CD8-positive, alpha-beta memory T cell (primary cell): ENCODE data around the gene IL1A. TPM values are rescaled to one million over a fixed set of nuclear protein-coding genes. Genes with fewer than 3 reads are reported as not detected.

Source experiments
- CTCF ChIA-PET: fragments of 350-600 bp; sonication (Branson Sonifier 250); formaldehyde crosslinking; loops from one replicate; lab custom pipeline; 2021; ENCODE audit warnings: antibody characterized with exemption; lab: Charles Lee
- POLR2A ChIA-PET: fragments of 350-600 bp; sonication (Branson Sonifier 250); formaldehyde crosslinking; loops from one replicate; lab custom pipeline; 2021; ENCODE audit warnings: antibody characterized with exemption; lab: Charles Lee
- DNase-seq, 5 donors: peaks; one replicate each; pipeline versions ENCODE4 v3.0.0 to v3.0.0-alpha.2; 2020 to 2022; ENCODE audit warnings: mixed read lengths in 1 of 5
- H3K27ac ChIP-seq: one replicate; pipeline ENCODE4 v1.7.0; 2013; ENCODE audit warnings: low read depth, mild to moderate bottlenecking, low read length, moderate library complexity
- H3K27me3 ChIP-seq: 2 replicates; pipeline ENCODE4 v1.7.0; 2013; ENCODE audit warnings: low read length, mild to moderate bottlenecking; ENCODE audit not compliant: insufficient read depth, poor library complexity, severe bottlenecking
- H3K36me3 ChIP-seq: 2 replicates; pipeline ENCODE4 v1.7.0; 2013; ENCODE audit warnings: mild to moderate bottlenecking, low read length, moderate library complexity; ENCODE audit not compliant: insufficient read depth
- H3K4me1 ChIP-seq: 2 replicates; pipeline ENCODE4 v1.7.0; 2013; ENCODE audit warnings: mild to moderate bottlenecking, low read length, moderate library complexity; ENCODE audit not compliant: insufficient read depth
- H3K4me3 ChIP-seq: 2 replicates; pipeline ENCODE4 v1.7.0; 2013; ENCODE audit warnings: mild to moderate bottlenecking, low read length
- H3K9me3 ChIP-seq: 2 replicates; pipeline ENCODE4 v1.7.0; 2013; ENCODE audit warnings: mild to moderate bottlenecking, low read length
- H3K27ac Mint-ChIP-seq, 8 donors: one replicate each; pipeline ENCODE4 v1.8.0; 2020 to 2021; ENCODE audit warnings: mixed read lengths in 8 of 8, mild to moderate bottlenecking in 6 of 8, inconsistent platforms in 3 of 8, moderate library complexity in 3 of 8
- H3K27me3 Mint-ChIP-seq, 2 donors: one replicate each; pipeline ENCODE4 v1.8.0; 2020 to 2021; ENCODE audit warnings: mixed read lengths in 2 of 2, mild to moderate bottlenecking in 1 of 2, moderate library complexity in 1 of 2
- H3K36me3 Mint-ChIP-seq, 3 donors: one replicate each; pipeline ENCODE4 v1.8.0; 2020 to 2021; ENCODE audit warnings: mixed read lengths in 3 of 3, inconsistent platforms in 1 of 3, mild to moderate bottlenecking in 1 of 3
- H3K4me1 Mint-ChIP-seq, 3 donors: one replicate each; pipeline ENCODE4 v1.8.0; 2020 to 2021; ENCODE audit warnings: mixed read lengths in 3 of 3, inconsistent platforms in 1 of 3, mild to moderate bottlenecking in 1 of 3
- H3K4me3 Mint-ChIP-seq, 7 donors: one replicate each; pipeline ENCODE4 v1.8.0; 2020 to 2021; ENCODE audit warnings: mixed read lengths in 7 of 7, mild to moderate bottlenecking in 6 of 7, moderate library complexity in 4 of 7, inconsistent platforms in 2 of 7
- H3K9me3 Mint-ChIP-seq, 5 donors: one replicate each; pipeline ENCODE4 v1.8.0; 2020 to 2022; ENCODE audit warnings: mixed read lengths in 5 of 5, mild to moderate bottlenecking in 3 of 5, moderate library complexity in 2 of 5, inconsistent platforms in 1 of 5
- polyA plus RNA-seq: library from polyadenylated mRNA; unstranded; fragments of 300-500 nt; fragmentation: Illumina TruSeq; gene quantifications from one replicate; pipeline ENCODE4 v1.2.3, GENCODE V29; 2021
- total RNA-seq, 2 experiments: library from RNA; stranded (reverse); gene quantifications; one replicate each; pipeline ENCODE4 v1.2.3, GENCODE V29; 2021

IL1A gene
- total and polyA plus RNA-seq, 3 experiments from 2014 or later = 2.2 to 3.1 TPM; not detected in 1

DNA sequence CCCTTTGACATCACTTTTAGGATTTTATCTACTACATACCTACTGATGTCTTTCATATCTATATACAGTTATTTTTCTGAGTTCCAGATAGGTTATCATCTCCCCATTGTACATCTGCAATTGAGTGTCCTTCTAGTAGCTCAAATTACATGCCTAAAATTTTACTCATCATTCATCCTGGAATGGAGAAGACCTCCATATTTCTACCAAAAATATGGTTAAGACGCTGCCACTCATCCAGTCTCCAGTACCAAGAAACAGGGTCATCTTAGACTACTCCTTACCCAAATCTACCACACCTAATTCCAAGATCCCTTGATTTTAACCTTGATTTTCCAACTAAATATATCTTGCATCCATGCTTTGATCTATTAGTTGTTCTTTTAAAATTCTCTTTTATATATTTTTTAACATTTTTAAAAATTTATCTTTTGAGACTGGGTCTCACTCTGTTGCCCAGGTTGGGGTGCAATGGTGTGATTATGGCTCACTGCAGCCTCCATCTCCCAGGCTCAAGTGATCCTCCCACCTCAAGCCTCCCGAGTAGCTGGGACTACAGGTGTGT, 11.3 kb downstream of the IL1A start:
- no peaks in the 10 kb centered on the region for H3K36me3 Mint-ChIP-seq
- H3K4me3 Mint-ChIP-seq = no peak overlapping the region
- no peaks in the 10 kb centered on the region for H3K9me3 Mint-ChIP-seq
- DNase-seq = no peak
- Histone ChIP-seq H3K4me3 (no peak overlapping the region), H3K4me1 (peaks cover 8% of the 10 kb centered on the region), H3K27ac (no peak overlapping the region), H3K27me3 (no peaks in the 10 kb centered on the region), H3K36me3 (no peaks in the 10 kb centered on the region), H3K9me3 (no peaks in the 10 kb centered on the region)
- peaks cover 13 to 29% (median 22%) of the 10 kb centered on the region in 3 donors for H3K4me1 Mint-ChIP-seq
- POLR2A ChIA-PET = no interaction called here
- H3K27me3 Mint-ChIP-seq = peaks cover 0 to 6% of the 10 kb centered on the region in 2 donors
- CTCF ChIA-PET = interaction anchor here (1.2 to 1.3 kb wide), 2 partner anchors 24 to 152 kb away, joined by 3 read pairs; no protein-coding TSS in a partner anchor
- no peak overlapping the region for H3K27ac Mint-ChIP-seq

- H3K4me3 ChIP-seq = no peak overlapping the region
- no peaks in the 10 kb centered on the region for H3K36me3 ChIP-seq
- peaks cover 5% of the 10 kb centered on the region for H3K4me1 ChIP-seq
- CTCF ChIA-PET = interaction anchor here (1.2 kb wide), 1 partner anchor 153 kb away, joined by 3 read pairs; no protein-coding TSS in a partner anchor
- H3K9me3 ChIP-seq = no peaks in the 10 kb centered on the region
- H3K27me3 ChIP-seq = no peaks in the 10 kb centered on the region
- H3K27ac ChIP-seq = no peak overlapping the region
- no peak overlapping the region for H3K4me3 Mint-ChIP-seq
- no peak for DNase-seq
- POLR2A ChIA-PET = no interaction called here
- peaks cover 0 to 4% of the 10 kb centered on the region in 2 donors for H3K27me3 Mint-ChIP-seq
- no peak overlapping the region for H3K27ac Mint-ChIP-seq
- H3K36me3 Mint-ChIP-seq = no peaks in the 10 kb centered on the region
- no peaks in the 10 kb centered on the region for H3K9me3 Mint-ChIP-seq
- peaks cover 16 to 29% (median 23%) of the 10 kb centered on the region in 3 donors for H3K4me1 Mint-ChIP-seq
These were observed 12.0 kb downstream of the IL1A start for GRCh38 chr2:112772322-112772721.

GRCh38 chr2:112768432-112768831, 15.9 kb downstream of the IL1A start:
- Mint-ChIP-seq H3K9me3 (no peaks in the 10 kb centered on the region), H3K36me3 (peaks cover 0 to 5% (median 0%) of the 10 kb centered on the region in 3 donors), H3K27ac (peak overlapping the region in 6 of 8 donors; percentile 57 to 94 (median 85)), H3K27me3 (peaks cover 0 to 2% of the 10 kb centered on the region in 2 donors), H3K4me1 (peaks cover 27 to 41% (median 36%) of the 10 kb centered on the region in 3 donors), H3K4me3 (peak overlapping the region in 6 of 7 donors; percentile 62 to 74 (median 68))
- ChIA-PET POLR2A (no interaction called here), CTCF (interaction anchor here (1.2 to 1.4 kb wide), 2 partner anchors 11 to 18 kb away, joined by 3 read pairs; no protein-coding TSS in a partner anchor)
- H3K4me1 ChIP-seq = peaks cover 14% of the 10 kb centered on the region
- no peaks in the 10 kb centered on the region for H3K36me3 ChIP-seq
- H3K27me3 ChIP-seq = no peaks in the 10 kb centered on the region
- no peaks in the 10 kb centered on the region for H3K9me3 ChIP-seq
- DNase-seq = no peak
- H3K4me3 ChIP-seq = no peak overlapping the region
- no peak overlapping the region for H3K27ac ChIP-seq

GRCh38 chr2:112767693-112768330, 16.5 kb downstream of the IL1A start:
- H3K27me3 Mint-ChIP-seq = peaks cover 0 to 2% of the 10 kb centered on the region in 2 donors
- Histone ChIP-seq H3K9me3 (no peaks in the 10 kb centered on the region), H3K27ac (no peak overlapping the region), H3K4me1 (peaks cover 14% of the 10 kb centered on the region), H3K4me3 (no peak overlapping the region), H3K27me3 (no peaks in the 10 kb centered on the region), H3K36me3 (no peaks in the 10 kb centered on the region)
- POLR2A ChIA-PET = no interaction called here
- peak overlapping the region; percentile 62 to 77 (median 69) for H3K4me3 Mint-ChIP-seq
- no peaks in the 10 kb centered on the region for H3K9me3 Mint-ChIP-seq
- no peak for DNase-seq
- CTCF ChIA-PET = interaction anchor here (1.4 kb wide), 1 partner anchor 18 kb away, joined by 3 read pairs; no protein-coding TSS in a partner anchor
- H3K4me1 Mint-ChIP-seq = peaks cover 29 to 47% (median 39%) of the 10 kb centered on the region in 3 donors
- H3K27ac Mint-ChIP-seq = peak overlapping the region; percentile 1 to 94 (median 62)
- peaks cover 0 to 5% (median 0%) of the 10 kb centered on the region in 3 donors for H3K36me3 Mint-ChIP-seq

DNA sequence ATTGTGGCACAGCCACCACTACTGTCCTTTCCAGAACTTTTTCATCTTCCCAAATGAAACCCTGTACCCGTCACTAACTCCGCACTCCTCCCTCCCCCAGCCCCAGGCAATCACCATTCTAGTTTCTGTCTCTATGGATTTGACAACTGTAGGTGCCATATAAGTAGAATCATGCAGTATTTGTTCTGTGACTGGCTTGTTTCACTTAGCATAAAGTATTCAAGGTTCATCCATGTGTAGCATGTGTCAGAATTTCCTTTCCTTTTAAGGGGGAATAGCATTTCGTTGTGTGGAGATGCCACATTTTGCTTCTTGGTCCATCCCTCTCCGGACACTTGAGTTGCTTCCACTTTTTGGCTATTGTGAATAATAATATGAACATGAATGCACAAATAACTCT, 19.0 kb downstream of the IL1A start:
- Histone ChIP-seq H3K27ac (peak overlapping the region; percentile 74), H3K9me3 (no peaks in the 10 kb centered on the region), H3K4me1 (peaks cover 14% of the 10 kb centered on the region), H3K27me3 (no peaks in the 10 kb centered on the region), H3K4me3 (peak overlapping the region; percentile 90), H3K36me3 (no peaks in the 10 kb centered on the region)
- H3K4me3 Mint-ChIP-seq = peak overlapping the region; percentile 88 to 98 (median 95)
- peaks cover 29 to 47% (median 39%) of the 10 kb centered on the region in 3 donors for H3K4me1 Mint-ChIP-seq
- DNase-seq = no peak
- ChIA-PET POLR2A (no interaction called here), CTCF (interaction anchor here (0.9 kb wide), 1 partner anchor 16 kb away, joined by 4 read pairs; no protein-coding TSS in a partner anchor)
- no peaks in the 10 kb centered on the region for H3K27me3 Mint-ChIP-seq
- peak overlapping the region in 7 of 8 donors; percentile 38 to 96 (median 74) for H3K27ac Mint-ChIP-seq
- no peaks in the 10 kb centered on the region for H3K9me3 Mint-ChIP-seq
- H3K36me3 Mint-ChIP-seq = peaks cover 0 to 5% (median 0%) of the 10 kb centered on the region in 3 donors

DNA sequence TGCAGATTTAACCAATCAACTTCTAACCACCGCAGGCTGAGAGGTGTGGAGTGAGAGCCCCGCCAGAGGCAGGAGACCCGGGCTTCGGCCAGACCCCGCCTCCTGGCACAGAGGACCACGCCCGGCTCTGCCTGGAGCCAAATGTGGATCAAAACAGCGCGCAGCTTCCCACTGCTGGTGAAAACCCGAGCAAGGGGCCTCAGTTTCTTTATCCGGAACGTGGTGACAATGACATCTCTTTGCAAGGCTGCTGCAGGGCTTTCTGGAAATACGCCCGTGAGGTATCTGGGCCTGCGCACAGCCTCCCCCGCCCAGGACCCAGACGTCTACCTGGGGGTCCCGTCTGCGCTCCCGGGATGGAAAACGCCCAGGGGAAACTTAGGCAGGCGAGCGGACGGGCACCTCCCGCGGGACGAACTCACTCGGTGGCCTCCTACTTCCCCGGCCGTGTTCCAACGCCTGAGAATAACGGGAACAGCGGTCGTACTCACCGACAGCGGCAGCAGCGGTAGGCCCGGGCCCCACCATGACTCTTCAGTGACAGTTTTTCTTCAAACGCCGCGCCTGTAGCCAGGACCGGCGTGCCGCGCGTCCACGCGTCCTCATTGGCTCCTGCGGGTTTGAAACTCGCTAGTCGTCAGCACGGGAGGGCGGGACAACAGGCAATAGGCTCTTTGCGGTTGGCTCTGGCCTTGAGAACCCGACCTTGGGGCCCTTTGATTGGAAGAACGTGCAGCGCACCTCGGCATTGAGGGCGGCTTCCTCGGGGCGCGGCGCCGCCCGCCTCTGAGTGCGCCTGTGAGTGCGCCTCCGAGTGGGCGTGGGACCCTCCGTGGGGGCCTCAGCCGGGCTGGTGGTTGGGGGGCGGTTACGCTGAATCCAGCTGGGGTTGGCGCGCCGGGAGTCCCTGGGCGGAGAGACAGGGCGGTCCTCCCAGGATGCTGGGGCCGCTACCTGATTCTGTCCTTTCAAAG, 19.9 kb downstream of the IL1A start, which contains the start of gene CKAP2L:
Gene CKAP2L (minus strand): TSS at position 539 of the 974 bp plus-strand sequence. CDS start 11 bp downstream, at position 528.
- Histone ChIP-seq H3K36me3 (no peaks in the 10 kb centered on the region), H3K27me3 (no peaks in the 10 kb centered on the region), H3K4me1 (peaks cover 14% of the 10 kb centered on the region), H3K4me3 (peak within 1 kb of the TSS; percentile 90), H3K27ac (peak within 1 kb of the TSS; percentile 79), H3K9me3 (no peaks in the 10 kb centered on the region)
- H3K36me3 Mint-ChIP-seq = peaks cover 0 to 5% (median 0%) of the 10 kb centered on the region in 3 donors
- H3K27me3 Mint-ChIP-seq = no peaks in the 10 kb centered on the region
- POLR2A ChIA-PET = no interaction called here
- peak; percentile 94 to 97 (median 94) for DNase-seq
- H3K9me3 Mint-ChIP-seq = no peaks in the 10 kb centered on the region
- peaks cover 29 to 47% (median 39%) of the 10 kb centered on the region in 3 donors for H3K4me1 Mint-ChIP-seq
- peak within 1 kb of the TSS; percentile 65 to 96 (median 90) for H3K27ac Mint-ChIP-seq
- peak within 1 kb of the TSS; percentile 88 to 98 (median 95) for H3K4me3 Mint-ChIP-seq
- CTCF ChIA-PET = interaction anchor here (0.9 to 1.5 kb wide), 2 partner anchors 15 kb away, joined by 4 to 7 read pairs; no protein-coding TSS in a partner anchor

- POLR2A ChIA-PET = no interaction called here
- H3K9me3 ChIP-seq = no peaks in the 10 kb centered on the region
- no peak overlapping the region for H3K4me3 ChIP-seq
- Mint-ChIP-seq H3K36me3 (peaks cover 0 to 5% (median 0%) of the 10 kb centered on the region in 3 donors), H3K9me3 (no peaks in the 10 kb centered on the region), H3K27me3 (no peaks in the 10 kb centered on the region), H3K27ac (no peak overlapping the region), H3K4me3 (no peak overlapping the region), H3K4me1 (peaks cover 21 to 43% (median 26%) of the 10 kb centered on the region in 3 donors)
- H3K27me3 ChIP-seq = no peaks in the 10 kb centered on the region
- no peaks in the 10 kb centered on the region for H3K36me3 ChIP-seq
- CTCF ChIA-PET = interaction anchor here (0.9 to 1.3 kb wide), 2 partner anchors 13 to 21 kb away, joined by 3 to 4 read pairs; no protein-coding TSS in a partner anchor
- no peak overlapping the region for H3K27ac ChIP-seq
- H3K4me1 ChIP-seq = peaks cover 14% of the 10 kb centered on the region
- DNase-seq = no peak
These were observed 22.0 kb downstream of the IL1A start for GRCh38 chr2:112762276-112762675.
